NCI-H187 (cell line): Measurements from ENCODE around the gene LMLN.
"Not testable (repeated sequence)": the region's sequence is repeated elsewhere in the genome, so short reads cannot be mapped to it uniquely, and the experiment has no call there.

Source experiments
- DNase-seq, 2 experiments: peaks; one replicate each; lab custom pipeline; 2025; lab: John Stamatoyannopoulos, UW

LMLN gene

GRCh38 chr3:198079771-198080520 lies 119.9 kb downstream of the LMLN start:
- no peak for DNase-seq

- DNase-seq, result no peak
Observed at GRCh38 chr3:198080521-198081384, 120.7 kb downstream of the LMLN start.

- DNase-seq, result no peak
Observed at GRCh38 chr3:198081421-198081844, 121.4 kb downstream of the LMLN start.

GRCh38 chr3:198082226-198082625 lies 122.2 kb downstream of the LMLN start:
- not testable (repeated sequence) for DNase-seq

- no peak for DNase-seq
Observed at GRCh38 chr3:198088421-198088955, 128.5 kb downstream of the LMLN start.

- no peak for DNase-seq
Observed at GRCh38 chr3:198090795-198091332, 130.8 kb downstream of the LMLN start.

- DNase-seq, result no peak
Observed at GRCh38 chr3:198092276-198092675, 132.3 kb downstream of the LMLN start.

GRCh38 chr3:198093112-198093679 lies 133.2 kb downstream of the LMLN start:
- DNase-seq, result no peak
